Neural cell (in vitro differentiated cells): ENCODE measurements around the gene TTC1.

Source experiments
- EP300 ChIP-seq: fragments of 450-650 bp; conservative IDR thresholded peaks from 2 replicates; pipeline ENCODE4 v1.6.1; 2014; ENCODE audit warnings: antibody characterized with exemption, mild to moderate bottlenecking, moderate library complexity; ENCODE audit not compliant: poor library complexity, severe bottlenecking
- EZH2 ChIP-seq: fragments of 200-600, 300-800 bp; shearing (Covaris generic), sonication (generic); IDR thresholded peaks from 2 replicates; pipeline ENCODE4 v1.6.1; 2014; ENCODE audit warnings: antibody characterized with exemption, low read length, borderline replicate concordance, mild to moderate bottlenecking; ENCODE audit not compliant: insufficient read depth, poor library complexity, severe bottlenecking
- MXI1 ChIP-seq: fragments of 450-650 bp; conservative IDR thresholded peaks from 2 replicates; pipeline ENCODE4 v1.6.1; 2014; ENCODE audit warnings: antibody characterized with exemption, mild to moderate bottlenecking; ENCODE audit not compliant: poor library complexity, severe bottlenecking
- POLR2AphosphoS5 ChIP-seq: IDR thresholded peaks from 2 replicates; pipeline ENCODE4 v1.6.1; 2012
- RAD21 ChIP-seq: fragments of 450-650 bp; conservative IDR thresholded peaks from 2 replicates; pipeline ENCODE4 v1.6.1; 2014; ENCODE audit warnings: antibody characterized with exemption, mild to moderate bottlenecking, moderate library complexity
- SMC3 ChIP-seq: fragments of 450-650 bp; conservative IDR thresholded peaks from 2 replicates; pipeline ENCODE4 v1.6.1; 2014; ENCODE audit warnings: antibody characterized with exemption, mild to moderate bottlenecking, moderate library complexity; ENCODE audit not compliant: poor library complexity
- TAF1 ChIP-seq: IDR thresholded peaks from 2 replicates; pipeline ENCODE4 v1.6.1; 2012; ENCODE audit warnings: low read depth
- TF ChIP-seq, protein P1 (sequence below): fragments of 450-650 bp; IDR thresholded peaks from 2 replicates; pipeline ENCODE4 v1.5.1; 2014; ENCODE audit warnings: antibody characterized with exemption, mild to moderate bottlenecking, moderate library complexity; ENCODE audit not compliant: poor library complexity, severe bottlenecking
- TF ChIP-seq, protein P2 (sequence below): IDR thresholded peaks from 2 replicates; pipeline ENCODE4 v1.6.1; 2012; ENCODE audit warnings: borderline replicate concordance

DNA sequence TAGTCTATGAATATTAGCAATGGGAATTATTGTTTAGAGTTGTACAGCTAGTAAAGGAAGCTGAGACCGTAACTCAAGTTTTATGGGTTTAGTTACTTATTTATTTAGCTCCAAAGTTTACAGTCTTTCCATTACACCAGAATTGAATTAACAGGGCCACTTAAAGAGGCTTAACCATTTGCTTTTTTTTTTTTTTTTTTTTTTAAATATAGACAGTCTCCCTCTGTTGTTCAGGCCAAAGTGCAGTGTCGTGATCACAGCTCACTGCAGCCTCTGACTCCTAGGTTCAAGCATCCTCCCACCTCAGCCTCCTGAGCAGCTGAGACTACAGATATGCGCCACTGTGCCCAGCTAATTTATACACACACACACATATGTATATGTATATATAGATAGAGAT lies 1.4 kb upstream of the TTC1 start:
- TF ChIP-seq RAD21 (no peak), TAF1 (no peak), EP300 (no peak), POLR2AphosphoS5 (no peak), EZH2 (no peak), SMC3 (no peak), MXI1 (no peak)
- TF ChIP-seq, protein P1, sequence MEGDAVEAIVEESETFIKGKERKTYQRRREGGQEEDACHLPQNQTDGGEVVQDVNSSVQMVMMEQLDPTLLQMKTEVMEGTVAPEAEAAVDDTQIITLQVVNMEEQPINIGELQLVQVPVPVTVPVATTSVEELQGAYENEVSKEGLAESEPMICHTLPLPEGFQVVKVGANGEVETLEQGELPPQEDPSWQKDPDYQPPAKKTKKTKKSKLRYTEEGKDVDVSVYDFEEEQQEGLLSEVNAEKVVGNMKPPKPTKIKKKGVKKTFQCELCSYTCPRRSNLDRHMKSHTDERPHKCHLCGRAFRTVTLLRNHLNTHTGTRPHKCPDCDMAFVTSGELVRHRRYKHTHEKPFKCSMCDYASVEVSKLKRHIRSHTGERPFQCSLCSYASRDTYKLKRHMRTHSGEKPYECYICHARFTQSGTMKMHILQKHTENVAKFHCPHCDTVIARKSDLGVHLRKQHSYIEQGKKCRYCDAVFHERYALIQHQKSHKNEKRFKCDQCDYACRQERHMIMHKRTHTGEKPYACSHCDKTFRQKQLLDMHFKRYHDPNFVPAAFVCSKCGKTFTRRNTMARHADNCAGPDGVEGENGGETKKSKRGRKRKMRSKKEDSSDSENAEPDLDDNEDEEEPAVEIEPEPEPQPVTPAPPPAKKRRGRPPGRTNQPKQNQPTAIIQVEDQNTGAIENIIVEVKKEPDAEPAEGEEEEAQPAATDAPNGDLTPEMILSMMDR = no peak
- TF ChIP-seq, protein P2, sequence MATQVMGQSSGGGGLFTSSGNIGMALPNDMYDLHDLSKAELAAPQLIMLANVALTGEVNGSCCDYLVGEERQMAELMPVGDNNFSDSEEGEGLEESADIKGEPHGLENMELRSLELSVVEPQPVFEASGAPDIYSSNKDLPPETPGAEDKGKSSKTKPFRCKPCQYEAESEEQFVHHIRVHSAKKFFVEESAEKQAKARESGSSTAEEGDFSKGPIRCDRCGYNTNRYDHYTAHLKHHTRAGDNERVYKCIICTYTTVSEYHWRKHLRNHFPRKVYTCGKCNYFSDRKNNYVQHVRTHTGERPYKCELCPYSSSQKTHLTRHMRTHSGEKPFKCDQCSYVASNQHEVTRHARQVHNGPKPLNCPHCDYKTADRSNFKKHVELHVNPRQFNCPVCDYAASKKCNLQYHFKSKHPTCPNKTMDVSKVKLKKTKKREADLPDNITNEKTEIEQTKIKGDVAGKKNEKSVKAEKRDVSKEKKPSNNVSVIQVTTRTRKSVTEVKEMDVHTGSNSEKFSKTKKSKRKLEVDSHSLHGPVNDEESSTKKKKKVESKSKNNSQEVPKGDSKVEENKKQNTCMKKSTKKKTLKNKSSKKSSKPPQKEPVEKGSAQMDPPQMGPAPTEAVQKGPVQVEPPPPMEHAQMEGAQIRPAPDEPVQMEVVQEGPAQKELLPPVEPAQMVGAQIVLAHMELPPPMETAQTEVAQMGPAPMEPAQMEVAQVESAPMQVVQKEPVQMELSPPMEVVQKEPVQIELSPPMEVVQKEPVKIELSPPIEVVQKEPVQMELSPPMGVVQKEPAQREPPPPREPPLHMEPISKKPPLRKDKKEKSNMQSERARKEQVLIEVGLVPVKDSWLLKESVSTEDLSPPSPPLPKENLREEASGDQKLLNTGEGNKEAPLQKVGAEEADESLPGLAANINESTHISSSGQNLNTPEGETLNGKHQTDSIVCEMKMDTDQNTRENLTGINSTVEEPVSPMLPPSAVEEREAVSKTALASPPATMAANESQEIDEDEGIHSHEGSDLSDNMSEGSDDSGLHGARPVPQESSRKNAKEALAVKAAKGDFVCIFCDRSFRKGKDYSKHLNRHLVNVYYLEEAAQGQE = no peak
